Activated effector memory CD4-positive, alpha-beta T cell treated with anti-CD3 and anti-CD28 coated beads, Interleukin-2, amount 50 U/mL, for 16 hours (primary cell): ENCODE measurements around the gene P2RX5.

Experiments
- DNase-seq: peaks from one replicate; pipeline ENCODE4 v3.0.0-alpha.2; 2020

P2RX5 gene

GRCh38 chr17:3681057-3681456 lies 14.9 kb downstream of the P2RX5 start:
- DNase-seq: no peak

GRCh38 chr17:3679531-3680126 lies 16.3 kb downstream of the P2RX5 start:
- DNase-seq: no peak

- no peak for DNase-seq
Observed at GRCh38 chr17:3678821-3679530, 17.0 kb downstream of the P2RX5 start.

- DNase-seq: no peak
Observed at GRCh38 chr17:3678095-3678820, 17.7 kb downstream of the P2RX5 start.

- no peak for DNase-seq
Observed at GRCh38 chr17:3675886-3676285, 20.1 kb downstream of the P2RX5 start.

GRCh38 chr17:3672571-3672970 lies 23.4 kb downstream of the P2RX5 start:
- no peak for DNase-seq

GRCh38 chr17:3669548-3669947 lies 26.4 kb downstream of the P2RX5 start:
- DNase-seq: no peak

- DNase-seq: no peak
Observed at GRCh38 chr17:3669085-3669347, 26.9 kb downstream of the P2RX5 start.

GRCh38 chr17:3668279-3669084 lies 27.5 kb downstream of the P2RX5 start, which contains the start of the genes EMC6 and TAX1BP3:
Gene EMC6, plus strand, starts transcription at chr17:3668812. Its CDS starts 335 bp downstream, at chr17:3669147.
Gene TAX1BP3, minus strand, starts transcription at chr17:3668578. Its CDS starts 52 bp downstream, at chr17:3668526.
- DNase-seq: peak; percentile 99

- no peak for DNase-seq
Observed at GRCh38 chr17:3667366-3668278, 28.3 kb downstream of the P2RX5 start.

- no peak for DNase-seq
Observed at GRCh38 chr17:3666516-3666915, 29.4 kb downstream of the P2RX5 start.

GRCh38 chr17:3665834-3666233 lies 30.1 kb downstream of the P2RX5 start:
- DNase-seq: no peak

- no peak for DNase-seq
Observed at GRCh38 chr17:3663102-3664011, 32.6 kb downstream of the P2RX5 start.

- no peak for DNase-seq
Observed at GRCh38 chr17:3660311-3660891, 35.6 kb downstream of the P2RX5 start.

GRCh38 chr17:3659541-3660111 lies 36.3 kb downstream of the P2RX5 start:
- no peak for DNase-seq

- no peak for DNase-seq
Observed at GRCh38 chr17:3658784-3659449, 37.0 kb downstream of the P2RX5 start.

- DNase-seq: no peak
Observed at GRCh38 chr17:3657874-3658783, 37.8 kb downstream of the P2RX5 start.

GRCh38 chr17:3657588-3657869 lies 38.4 kb downstream of the P2RX5 start:
- no peak for DNase-seq
